Measurements from ENCODE around the gene VGF.

DNA sequence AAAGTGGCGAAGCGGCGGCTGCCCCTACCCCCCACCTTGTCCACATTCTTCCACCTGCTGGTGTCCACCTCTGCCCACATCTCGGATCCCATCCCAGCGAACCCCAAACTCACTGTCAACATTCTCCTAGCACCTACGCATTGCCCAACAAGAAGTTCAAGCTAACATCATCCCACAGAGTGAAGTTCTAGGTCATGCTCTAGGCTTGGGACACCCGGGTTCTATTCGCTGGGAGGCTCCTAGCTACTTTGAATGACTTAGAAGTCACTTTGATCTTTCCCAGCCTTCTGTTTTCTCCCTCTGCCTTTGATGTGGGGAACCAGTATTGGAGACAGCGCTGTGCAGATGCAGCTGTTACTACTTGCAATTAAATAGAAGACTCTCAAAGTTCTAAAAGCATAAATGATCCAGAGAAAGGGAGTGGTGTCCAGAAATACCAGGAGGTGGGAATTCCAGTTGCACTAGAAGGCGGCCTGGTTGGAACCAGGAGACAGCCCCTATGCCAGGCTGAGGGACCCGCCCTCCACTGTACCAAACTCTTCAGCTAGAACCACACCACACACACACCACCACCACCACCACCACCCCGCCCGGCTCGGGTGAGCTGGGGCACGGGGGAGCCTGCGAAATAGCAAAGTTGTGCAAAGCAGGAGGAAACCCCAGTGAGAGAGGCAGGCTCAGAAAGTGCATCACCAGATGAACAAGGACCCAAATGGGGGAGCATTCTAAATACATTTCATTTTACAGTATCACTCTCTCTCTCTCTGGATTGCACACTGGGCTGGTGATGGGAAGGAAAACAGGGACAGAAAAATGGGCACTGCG is 5.5 kb upstream of the VGF start:
- TF ChIP-seq, protein P1, sequence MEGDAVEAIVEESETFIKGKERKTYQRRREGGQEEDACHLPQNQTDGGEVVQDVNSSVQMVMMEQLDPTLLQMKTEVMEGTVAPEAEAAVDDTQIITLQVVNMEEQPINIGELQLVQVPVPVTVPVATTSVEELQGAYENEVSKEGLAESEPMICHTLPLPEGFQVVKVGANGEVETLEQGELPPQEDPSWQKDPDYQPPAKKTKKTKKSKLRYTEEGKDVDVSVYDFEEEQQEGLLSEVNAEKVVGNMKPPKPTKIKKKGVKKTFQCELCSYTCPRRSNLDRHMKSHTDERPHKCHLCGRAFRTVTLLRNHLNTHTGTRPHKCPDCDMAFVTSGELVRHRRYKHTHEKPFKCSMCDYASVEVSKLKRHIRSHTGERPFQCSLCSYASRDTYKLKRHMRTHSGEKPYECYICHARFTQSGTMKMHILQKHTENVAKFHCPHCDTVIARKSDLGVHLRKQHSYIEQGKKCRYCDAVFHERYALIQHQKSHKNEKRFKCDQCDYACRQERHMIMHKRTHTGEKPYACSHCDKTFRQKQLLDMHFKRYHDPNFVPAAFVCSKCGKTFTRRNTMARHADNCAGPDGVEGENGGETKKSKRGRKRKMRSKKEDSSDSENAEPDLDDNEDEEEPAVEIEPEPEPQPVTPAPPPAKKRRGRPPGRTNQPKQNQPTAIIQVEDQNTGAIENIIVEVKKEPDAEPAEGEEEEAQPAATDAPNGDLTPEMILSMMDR (conservative IDR thresholded peaks at IDR 0.05): no peak
- no peak for TF ChIP-seq ZFX (IDR thresholded peaks at IDR 0.05)

All from C4-2B (cell line).